GM18502 (cell line): ENCODE measurements around the gene ZNF326.

Experiments used
- ATAC-seq: cut with Tn5 transposase; IDR thresholded peaks from one replicate; pipeline ENCODE4 v1.9.1; 2021; ENCODE audit warnings: mild to moderate bottlenecking; ENCODE audit not compliant: unreplicated experiment, poor library complexity

The ZNF326 gene, protein sequence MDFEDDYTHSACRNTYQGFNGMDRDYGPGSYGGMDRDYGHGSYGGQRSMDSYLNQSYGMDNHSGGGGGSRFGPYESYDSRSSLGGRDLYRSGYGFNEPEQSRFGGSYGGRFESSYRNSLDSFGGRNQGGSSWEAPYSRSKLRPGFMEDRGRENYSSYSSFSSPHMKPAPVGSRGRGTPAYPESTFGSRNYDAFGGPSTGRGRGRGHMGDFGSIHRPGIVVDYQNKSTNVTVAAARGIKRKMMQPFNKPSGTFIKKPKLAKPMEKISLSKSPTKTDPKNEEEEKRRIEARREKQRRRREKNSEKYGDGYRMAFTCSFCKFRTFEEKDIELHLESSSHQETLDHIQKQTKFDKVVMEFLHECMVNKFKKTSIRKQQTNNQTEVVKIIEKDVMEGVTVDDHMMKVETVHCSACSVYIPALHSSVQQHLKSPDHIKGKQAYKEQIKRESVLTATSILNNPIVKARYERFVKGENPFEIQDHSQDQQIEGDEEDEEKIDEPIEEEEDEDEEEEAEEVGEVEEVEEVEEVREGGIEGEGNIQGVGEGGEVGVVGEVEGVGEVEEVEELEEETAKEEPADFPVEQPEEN

DNA sequence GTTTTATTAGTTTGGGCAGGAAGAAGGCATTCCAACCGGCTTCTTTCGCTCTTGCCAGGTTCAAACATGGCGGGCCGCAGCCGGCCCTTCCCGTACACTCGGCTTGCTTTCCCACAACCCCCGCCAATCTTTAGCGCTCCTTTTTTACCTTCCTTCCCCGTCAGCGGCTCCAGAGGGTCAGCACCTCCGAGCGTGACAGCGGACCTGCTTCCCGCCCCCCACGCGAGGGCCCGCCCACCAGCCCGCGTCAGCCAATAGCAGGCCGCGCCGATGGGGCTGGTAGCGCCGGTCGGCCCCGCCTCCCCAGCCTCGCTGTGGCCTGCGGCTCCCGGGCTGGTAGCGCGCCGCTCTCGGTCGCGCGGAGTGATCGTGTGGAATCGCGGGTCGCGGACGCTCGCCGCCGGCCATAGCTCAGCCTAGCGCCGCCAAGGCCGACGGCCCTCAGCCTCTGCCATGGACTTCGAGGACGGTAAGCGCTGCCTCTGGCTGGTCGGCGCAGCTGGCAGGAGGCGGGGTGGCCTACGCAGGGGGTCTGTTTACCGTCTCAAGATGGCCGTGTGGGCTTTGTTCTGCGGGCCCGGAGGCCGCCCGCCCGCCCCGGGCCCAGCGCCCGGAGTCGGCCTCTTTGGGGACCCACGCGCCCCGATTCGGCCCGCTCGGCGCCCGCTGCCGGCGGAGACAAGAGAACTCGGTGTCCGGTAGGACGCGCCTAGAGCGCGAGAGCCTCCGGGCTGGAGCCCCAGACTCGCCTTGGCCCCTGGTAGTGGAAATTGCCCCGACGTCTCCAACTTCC, at the start of gene ZNF326:
ZNF326 (plus strand) TSS at position 306 of the 793 bp plus-strand sequence; CDS start at position 454, 148 bp downstream.
- ATAC-seq, result peak; percentile 95

DNA sequence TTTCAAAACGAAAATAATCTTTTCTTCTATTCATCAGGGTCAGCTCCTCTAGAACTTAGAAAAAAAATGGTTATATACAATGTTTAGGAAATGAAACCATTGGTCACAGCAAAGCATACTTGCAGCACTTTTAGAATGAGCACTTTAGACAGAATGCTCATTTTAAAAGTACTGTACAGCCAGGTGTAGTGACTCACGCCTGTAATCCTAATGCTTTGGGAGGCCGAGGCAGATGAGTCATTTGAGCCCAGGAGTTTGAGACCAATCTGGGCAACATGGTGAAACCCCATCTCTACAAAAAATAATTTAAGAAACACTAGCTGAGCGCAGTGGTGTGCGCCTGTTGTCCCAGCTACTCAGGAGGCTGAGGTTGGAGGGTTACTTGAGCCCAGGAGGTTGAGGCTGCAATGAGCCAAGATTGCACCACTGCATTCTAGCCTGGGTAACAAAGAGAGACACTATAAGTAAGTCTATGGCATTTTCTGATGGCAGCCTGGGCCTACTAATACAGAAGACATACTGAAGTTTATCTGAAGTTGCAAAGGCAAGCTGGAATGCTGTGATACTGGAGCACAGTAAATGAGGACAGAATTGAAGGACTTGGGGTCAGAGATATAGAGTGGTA, 48.9 kb upstream of the ZNF326 start:
- peak; percentile 92 for ATAC-seq

DNA sequence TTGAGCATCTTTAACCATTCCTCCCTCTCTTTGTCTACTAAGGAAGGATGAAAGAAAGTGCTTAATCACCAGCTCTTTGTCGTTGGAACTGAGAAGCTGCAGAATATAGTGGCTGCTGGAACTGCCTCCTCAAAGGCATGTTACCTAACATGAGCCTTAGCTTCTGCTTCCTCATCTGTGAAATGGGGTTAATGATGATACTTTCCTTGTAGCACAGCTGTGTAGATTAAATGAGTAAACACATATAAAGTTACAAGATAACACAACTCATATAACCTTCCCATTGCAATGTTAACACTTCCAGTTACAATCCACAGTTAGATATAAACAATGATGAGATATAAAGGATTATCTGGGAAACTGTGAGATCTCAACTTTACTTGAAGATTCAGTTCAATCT, 48.4 kb upstream of the ZNF326 start:
- ATAC-seq, result no peak

DNA sequence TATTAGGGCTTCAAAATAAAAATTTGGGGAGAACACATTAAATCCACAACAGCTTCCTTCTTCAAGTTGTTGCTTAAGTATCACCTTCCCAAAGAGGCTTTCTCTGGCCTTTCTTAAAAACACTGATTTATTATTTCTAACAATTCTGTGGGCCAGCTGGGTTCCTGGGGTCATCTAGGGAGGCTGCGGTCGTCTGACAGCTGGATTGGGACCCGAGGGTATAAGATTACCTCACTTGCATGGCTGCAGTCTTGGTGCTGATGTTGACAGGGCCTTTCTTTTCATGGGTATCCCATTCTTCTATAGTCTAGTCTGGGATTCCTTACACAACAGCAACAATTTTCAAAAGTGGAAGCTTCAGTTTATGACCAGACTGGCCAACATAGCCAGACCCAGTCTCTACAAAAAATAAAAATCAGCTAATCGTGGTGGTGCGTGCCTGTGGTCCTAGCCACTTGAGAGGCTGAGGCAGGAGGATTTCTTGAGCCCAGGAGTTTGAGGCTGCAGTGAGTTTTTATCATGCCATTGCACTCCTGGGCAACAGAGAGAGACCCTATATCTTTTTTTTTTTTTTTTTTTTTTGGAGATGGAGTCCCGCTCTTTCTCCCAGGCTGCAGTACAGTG, 46.1 kb upstream of the ZNF326 start:
- no peak for ATAC-seq

DNA sequence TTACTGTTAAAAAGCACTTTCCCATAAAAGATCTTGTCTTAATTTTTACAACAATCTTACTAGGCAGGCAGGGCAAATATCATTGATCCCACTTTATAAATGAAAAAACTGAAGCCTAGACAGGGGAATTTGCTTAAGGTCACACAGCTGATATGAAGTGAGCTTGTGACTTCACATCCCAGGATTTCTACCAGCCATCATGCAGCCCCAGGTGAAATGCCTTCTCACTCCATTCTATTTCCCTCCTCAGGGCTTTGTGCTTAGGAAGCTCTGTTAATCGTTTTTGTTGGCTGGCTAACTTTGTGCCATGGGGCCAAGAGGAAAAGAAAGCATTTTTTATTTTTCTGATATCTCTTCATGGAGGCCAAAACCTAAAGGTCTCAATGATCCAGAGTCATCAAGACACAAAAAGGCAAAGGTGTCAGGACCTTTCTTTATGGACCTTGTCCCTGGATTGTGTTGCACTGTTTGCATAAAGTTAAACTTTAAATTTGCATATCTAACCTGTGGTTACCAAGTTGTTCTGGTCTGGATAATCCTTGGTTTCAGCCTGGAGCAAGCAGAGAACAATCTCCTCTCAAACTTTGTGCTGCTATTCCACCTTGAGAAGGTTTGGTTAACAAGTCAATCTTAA, 44.8 kb upstream of the ZNF326 start:
- ATAC-seq, result no peak

DNA sequence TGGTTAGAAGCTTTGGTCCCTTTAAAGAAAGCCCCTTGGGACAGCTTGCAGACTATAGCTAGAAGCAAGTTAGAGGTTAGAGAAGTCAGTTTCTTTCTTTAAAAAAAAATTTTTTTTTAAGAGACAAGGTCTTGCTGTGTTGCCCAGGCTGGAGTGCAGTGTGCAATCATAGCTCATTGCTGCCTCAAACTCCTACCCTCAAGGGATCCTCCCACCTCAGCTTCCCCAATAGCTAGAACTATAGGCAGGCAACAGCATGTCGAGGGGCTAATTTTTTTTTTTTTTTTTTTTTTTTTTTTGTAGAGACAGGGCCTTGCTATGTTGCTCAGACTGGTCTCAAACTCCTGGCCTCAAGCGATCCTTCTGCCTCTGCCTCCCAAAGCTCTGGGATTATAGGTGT, 44.2 kb upstream of the ZNF326 start:
- ATAC-seq, result no peak

DNA sequence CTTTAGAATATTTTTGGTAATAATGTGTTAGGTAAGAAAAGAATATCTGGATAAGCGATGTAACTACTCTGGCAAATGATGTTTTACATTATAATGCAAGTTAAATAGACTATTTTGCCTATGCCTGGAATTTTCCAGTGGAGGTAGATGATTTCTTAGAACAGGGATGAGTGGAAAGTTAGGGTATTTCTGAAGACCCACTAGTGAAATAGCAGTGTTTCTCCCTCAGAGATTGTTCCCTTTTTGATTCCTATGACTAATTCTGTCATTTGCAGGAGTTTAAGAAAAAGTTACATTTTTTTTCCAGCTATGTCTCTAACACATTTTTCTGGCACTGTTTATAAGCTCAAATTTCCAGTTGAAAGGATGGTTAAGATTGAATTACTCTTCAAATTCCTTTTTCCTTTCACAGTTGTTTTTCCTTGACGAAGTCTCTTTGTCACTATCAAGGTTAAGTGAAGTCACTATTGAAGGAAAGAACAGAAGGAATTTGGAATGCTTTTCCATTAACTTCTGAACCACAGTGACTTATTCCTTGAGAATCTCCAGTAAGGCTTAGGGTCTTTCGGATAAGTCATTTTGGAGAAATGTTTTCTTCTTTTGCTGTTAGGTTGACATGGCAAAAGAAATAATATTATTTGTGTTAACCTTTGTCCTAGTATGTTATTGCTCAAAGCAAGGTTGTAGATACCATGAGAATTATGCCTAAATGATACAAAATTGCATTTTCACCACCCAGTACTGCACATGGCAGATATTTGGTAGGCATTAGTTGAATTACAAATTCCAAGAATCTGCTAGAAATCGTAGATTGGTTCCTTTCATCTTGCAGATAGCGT, 42.9 kb upstream of the ZNF326 start:
- no peak for ATAC-seq

DNA sequence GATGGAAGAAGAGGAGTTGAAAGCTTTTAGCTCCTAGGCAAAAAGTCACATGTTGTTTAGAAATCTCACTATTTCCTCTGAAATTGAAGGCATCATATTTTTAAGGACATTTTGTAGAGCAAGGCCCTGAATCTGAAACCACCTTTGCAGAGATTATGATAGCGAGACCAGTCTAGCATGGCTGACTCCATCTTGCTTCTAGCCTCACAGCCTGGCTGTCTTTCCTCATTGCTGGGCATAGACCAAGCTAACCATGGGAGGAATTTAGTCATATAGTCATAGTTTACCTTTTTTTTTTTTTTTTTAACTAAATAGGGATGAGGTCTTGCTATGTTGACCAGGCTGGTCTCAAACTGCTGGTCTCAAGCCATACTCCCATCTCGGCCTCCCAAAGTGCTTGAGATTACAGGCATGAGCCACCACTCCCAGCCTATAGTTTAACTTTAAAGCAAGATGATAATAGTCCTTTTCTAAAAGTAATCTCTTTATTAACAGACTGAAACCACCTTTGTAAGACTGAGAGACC, 42.2 kb upstream of the ZNF326 start:
- ATAC-seq, result peak; percentile 10

DNA sequence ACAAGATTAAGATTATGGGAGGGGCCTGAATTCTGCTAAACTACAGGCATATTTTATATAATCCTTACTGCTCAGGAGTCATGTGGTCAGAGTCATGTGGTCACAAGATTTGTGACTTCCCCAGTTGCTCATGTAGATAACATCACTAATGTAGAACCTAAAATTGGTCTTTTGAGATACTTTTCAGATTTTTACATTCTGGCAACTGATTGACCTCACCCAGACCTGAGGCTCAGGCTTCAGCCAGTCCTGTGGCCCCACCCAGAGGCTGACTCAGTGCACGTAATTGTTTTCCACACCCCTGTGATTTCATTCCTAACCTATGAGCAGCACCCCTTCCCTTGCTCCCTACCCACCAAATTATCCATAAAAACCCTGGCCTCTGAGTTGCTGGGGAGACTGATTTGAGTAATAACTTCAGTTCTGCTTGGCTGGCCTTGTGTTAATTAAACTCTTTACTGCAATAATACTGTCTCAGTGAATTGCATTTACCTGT, 41.7 kb upstream of the ZNF326 start:
- ATAC-seq, result peak; percentile 68

DNA sequence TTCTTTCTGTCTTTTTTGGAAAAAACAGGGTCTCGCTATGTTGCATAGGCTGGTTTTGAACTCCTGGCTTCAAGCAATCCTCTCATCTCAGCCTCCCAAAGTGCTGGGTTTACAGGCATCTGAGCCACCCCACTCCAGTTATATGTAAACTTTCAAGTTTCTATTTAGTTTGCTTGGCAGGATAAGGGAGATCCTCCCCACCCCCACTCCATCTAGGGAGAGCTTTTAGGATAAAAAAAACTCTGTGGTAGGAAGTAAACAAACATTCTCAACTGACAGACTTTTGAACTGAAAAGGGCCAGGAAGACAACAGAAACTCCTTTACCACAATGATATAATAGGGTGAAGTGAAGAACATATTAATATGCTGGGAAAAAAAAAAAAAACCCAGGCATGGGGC, 41.0 kb upstream of the ZNF326 start:
- no peak for ATAC-seq

DNA sequence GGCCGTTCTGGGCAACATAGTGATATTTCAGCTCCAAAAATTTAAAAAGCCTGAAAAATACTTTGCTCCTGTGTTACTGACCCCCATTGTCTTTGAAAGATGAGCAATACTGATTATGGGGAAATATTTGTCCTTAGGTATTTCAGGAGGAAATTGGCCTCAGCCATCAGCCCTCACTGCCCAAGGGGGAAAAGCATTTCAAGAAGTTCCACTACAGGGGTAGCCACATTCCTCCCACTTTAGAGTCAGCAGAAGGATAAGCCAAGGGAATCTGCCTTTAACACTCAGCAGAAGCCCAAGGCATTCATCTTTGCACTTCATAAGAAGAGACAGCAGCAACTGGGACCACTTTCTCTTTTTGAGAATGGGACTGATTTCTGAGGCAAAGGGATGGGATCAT, 40.5 kb upstream of the ZNF326 start:
- no peak for ATAC-seq

DNA sequence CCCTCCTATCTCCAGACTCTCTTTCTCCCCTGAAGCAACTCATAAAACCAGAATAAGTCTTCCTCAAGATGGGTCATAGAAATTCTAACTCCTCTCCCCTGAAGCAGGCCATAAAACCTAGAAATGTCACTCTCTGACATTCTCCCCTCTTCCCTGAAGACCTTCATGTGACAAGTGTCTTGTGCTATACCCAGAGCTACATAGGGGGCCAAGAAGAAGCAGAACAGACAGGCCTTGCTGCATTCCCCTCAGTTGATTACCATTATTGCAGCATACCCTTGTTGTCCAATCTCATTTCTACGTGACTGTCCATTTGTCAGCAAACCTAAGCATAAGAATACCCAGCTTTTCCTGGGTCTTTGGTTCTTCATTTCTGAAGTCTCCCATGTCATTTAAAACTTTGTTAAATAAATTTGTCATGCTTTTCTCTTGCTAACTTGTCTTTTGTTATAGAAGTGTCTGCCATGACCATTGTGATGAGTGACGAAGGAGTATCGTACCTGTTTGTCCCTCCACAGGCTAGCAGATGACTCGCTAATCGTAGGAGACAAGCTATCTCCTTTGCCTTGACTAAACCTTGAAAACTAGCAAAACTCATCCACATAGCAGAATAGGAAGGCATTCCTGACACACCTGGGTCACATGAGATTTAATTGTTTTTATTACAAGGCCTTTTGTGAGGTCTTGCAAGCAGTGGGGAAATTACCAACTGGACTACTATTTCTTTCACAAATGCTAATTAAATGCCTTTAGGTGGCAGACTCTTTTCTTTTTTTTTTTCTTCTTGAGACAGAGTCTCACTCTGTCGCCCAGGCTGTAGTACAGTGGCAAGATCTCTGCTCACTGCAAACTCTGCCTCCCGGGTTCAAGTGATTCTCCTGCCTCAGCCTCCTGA, 39.4 kb upstream of the ZNF326 start:
- ATAC-seq, result no peak

DNA sequence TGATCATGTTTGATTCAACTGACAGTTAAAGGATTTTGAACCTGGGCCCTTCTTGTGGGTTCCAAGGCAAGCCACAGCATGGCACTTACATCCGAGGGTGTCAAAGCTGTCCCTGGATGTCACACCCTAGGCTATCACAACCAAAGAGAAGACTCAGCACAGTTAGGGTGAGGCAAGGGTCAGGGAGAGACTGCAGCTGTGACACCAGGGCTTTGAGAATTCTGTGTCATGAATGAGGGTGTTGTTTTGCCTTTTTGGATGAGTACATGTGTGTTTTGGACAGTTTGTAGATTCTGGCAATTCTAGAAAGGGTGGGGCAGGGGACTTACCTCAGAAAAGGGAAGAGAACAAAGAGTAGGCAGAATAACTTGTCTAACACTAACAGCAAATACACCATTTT, 37.8 kb upstream of the ZNF326 start:
- no peak for ATAC-seq

DNA sequence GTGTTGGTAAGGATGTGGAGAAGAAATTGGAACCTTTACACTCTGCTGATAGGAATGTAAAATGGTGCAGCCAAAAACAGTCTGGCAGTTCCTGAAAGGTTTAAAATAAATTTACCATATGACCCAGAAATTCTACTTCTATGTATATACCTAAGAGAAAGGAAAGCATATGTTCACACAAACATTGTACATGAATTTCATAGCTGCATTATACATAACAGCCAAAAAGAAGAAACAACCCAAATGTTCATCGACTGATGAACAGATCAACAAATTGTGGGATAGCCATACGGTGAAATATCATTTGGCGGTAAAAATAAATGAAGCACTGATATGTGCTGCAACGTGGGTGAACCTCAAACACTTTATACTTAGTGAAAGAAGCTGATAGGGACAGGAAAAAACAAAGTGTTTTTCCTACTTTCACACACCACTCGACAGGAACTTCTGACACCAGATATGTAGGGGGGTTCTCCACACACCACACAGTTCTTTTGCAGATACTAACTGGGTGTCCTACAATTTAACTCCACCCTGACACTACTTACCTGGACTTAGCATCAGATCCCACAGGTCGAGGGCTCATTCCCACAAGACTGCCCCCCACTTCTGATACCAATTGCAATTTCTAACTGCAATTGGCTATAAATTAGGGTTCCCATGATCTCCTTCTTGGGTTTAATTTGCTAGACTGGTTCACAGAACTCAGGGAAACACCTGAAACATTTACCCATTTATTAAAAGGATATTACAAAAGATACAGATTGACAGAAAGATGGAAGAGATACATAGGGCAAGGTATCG, 35.9 kb upstream of the ZNF326 start:
- ATAC-seq, result no peak

DNA sequence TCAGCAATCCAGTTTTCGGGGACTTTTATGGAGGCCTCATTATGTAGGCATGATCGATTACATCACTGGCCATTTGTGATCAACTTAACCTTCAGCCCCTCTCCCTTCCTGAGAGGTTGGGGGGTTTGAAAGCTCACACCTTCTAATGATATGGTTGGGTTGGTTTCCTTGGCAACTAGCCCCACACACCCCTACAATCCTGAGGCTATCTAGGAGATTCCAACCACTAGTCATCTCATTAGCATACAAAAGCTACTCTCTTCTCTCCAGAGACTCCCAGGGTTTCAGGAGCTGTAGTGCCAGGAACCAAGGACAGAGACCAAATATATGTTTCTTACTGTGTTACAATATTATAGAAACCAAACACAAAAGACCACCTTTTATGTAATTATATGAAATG, 35.2 kb upstream of the ZNF326 start:
- ATAC-seq, result no peak

DNA sequence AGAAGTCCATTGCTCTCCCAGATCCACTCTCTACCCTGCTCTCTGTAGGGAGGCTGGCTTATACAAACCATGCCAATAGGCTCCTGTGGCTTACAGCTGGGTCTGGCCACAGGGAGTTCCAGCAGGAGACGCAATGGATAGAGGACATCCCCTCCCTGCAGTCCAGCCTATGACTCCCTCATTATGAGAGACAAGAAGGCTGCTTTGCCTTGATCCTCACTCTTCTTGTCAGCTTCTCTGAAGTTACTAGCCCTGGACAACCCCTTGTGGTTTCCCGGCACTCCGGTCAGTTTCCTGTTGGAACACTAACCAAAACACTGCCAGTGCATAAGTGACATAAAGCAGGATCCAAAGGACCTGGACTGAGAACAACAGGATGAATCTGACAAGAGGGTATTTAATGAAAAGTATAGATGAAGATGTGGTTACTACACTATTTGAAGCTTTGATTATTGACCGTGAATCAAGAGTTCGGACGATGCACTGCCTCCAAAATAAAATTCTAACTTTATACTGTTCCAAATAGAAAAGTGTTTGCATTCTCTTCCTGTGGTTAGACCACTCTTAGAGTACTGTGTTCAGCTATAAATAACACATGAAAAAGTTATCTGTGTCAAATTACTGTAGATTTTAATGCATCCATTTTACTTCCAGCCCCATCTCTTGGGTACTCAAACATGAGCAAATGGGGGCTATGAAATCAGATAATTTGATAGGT, 32.7 kb upstream of the ZNF326 start:
- ATAC-seq, result no peak
